Activated CD8-positive, alpha-beta memory T cell treated with anti-CD3 and anti-CD28 coated beads for 1 hour (primary cell): ENCODE results near the gene NXN.
"Not testable (repeated sequence)": the region's sequence is repeated elsewhere in the genome, so short reads cannot be mapped to it uniquely, and the experiment has no call there.

ENCODE experiments used
- DNase-seq, 2 donors: peaks; one replicate each; pipeline ENCODE4 v3.0.0-alpha.2; 2020; ENCODE audit warnings: low read depth in 1 of 2; ENCODE audit errors: extremely low read depth in 1 of 2

The NXN gene

DNA sequence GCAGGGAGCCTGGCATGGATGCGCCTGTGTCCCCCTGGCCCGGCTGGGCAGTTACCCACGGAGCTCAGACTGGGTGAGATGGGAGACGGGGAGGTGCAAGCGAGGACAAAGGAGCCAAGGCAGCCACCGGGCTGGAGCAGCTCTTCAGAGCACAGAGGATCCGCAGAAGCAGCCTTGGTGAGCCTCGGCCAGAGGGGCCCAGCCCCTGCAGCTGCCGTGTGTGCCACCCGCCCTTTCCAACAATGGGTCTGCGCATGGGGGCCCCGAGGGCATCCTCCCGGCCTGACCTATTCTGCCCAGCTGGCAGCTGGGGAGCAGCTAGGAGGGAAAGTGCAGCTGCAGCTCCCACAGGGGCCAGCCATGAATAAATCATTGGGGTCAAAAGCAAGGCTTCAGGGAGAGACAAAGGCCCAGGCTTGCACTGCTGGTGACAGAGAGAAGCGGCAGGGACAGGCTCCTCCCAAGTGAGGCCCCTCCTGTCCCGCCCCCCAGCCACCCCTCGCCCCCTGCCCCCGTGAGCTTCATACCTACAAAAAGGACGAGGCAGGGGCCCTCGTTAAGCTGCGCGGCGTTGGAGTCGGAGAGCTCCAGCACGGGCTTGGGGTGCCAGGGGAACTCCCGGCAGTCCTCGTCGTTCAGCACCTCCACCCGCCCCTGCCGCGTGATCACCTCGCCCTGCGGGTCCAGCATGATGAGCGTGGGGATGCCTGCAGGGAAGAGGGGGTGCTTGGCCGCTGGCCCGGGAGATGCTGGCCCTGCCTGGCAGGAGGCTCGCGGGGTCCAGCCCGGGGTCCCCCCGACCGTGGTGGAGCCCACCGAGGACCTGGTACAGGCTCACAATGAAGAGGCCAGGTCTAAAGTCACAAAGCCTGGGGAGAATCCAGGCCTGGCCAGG, 174.8 kb downstream of the NXN start:
- no peak for DNase-seq

DNA sequence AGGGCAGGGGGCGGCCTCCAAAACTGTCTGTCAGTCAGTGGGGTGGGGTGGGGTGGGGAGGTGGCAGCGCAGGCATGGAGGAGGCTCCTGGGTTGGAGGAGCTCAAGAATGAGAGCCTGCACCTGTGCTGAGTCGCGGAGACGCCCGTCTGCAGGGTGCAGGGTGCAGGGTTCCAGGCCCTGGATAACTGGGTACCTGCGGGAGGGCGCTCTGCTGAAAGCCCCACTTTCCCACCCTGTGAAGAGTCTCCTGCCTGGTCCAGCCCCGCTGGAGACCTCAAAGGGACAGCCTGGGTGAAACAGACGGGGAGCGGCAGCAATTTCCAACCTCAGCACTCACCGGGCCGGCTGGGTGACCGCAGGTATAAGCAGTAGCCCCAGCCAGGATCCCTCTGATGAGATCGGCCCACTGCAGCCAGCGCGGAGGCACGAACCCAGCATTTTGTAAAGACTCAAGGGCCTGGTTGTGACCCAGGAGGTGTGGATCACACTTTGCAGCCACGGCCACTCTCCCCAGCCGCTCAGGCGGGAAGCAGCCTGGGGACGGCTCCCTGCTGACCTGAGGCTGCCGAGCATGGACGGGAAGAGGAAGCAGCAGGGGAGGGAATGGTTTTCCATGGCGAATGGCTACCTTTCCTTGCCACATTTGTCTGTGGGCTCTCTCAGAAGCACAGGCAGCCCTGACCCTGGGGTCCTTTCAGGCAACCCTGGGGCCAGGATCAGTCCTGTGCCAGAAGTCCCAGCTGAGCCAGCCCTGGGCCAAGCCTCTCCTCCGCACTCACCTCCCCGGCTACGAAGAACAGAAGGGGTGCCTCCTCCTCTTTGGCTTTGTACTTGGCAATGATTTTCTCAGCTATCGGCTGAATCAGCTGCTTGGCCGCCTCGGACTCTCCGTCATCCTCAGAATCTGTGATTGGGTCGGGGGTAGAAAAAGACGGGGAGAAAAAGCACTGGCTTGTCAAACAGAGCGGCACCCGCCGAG, 176.4 kb downstream of the NXN start:
- no peak for DNase-seq

DNA sequence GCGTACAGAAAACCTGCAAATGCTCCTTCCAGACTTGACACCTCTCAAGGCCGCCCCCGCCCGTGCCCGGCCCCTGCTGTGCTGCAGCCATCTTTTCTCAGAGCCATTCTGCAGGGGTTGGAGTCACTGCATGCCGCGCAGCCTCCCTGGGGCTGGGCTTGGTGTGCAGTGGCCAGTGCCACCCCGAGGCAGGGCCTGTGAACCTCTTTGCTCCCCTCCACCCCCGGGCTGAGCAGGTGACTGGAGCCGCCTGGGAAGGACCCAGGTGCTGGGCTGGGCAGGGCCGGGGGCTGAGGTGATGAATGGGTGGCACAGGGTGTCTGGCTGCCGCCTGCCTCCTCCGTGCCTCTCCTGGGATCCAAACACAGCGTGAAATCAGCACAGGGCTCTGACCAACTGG, 177.1 kb downstream of the NXN start:
- no peak for DNase-seq

DNA sequence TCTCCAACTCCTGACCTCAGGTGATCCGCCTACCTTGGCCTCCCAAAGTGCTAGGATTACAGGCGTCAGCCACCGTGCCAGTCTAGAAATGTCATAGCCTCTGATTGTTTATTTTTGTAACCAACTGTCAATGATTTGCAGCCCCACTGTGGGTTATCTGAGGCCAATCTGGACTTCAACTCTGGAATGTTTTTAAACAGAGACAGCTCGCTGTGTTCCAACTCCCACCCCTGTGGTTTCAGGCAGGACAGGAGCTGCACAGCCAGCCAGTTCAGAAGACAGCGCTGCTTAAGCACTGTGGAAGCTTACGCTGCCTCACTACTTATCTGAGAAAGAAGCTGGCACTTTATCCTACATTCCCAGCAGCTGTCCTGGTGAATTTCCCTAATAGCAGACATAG, 177.9 kb downstream of the NXN start:
- no peak for DNase-seq

DNA sequence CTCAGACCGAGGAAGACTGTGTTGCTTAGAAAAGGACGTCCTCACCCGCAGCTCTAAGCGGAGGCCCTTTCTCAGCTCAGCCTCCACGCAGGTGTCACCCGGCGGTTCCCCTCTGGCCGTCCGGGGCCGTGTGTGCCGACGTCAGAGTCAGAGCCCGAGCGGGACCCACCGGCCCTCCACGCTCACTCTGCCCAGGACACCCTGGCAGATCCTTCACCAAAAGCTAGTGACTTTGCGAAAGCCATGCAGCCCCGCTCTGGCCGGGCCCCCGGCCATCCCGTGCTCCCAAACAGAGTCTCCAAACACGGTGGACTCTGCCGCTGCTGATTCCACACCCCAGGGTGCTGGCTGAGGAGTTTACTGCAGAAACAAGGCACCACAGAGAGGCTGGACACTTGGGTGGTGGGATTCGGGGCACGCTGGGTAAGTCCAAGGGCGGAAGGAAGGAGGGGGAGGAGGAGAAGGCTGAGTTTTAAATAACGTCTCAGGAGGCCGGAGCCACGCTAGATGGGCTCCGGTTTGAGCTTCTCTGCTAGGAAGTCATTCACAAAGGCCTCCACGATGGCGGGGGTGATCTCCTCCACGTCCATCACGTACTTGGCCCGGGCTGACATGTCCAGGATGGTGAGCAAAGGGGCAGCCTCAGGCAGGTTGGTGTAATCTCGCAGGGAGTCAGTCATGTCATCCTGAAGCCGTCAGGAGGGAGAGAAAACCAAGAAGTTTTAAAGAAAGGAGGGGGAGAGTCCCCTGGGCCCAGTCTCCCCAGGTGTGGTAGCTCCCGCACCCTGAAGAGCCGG, 178.9 kb downstream of the NXN start:
- no peak for DNase-seq

DNA sequence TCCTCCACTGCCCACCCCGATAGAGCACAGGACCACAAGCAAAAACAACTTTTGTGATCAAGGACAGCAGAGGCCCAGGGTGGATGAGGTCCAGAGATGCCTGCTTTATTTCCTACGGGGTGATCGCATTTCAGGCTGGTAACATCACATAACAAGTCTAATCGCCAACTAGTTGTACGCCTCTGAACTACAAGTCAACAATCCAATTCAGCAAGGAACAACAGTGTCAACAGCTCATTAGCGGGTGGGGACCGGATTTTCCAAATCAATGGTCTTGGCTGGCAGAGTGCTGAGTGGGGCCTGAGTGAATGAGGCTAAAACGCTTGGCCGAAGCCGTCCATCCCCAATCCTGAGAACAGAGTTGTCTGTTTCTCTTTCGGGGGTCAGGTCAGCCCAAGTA, 180.3 kb downstream of the NXN start:
- no peak for DNase-seq

DNA sequence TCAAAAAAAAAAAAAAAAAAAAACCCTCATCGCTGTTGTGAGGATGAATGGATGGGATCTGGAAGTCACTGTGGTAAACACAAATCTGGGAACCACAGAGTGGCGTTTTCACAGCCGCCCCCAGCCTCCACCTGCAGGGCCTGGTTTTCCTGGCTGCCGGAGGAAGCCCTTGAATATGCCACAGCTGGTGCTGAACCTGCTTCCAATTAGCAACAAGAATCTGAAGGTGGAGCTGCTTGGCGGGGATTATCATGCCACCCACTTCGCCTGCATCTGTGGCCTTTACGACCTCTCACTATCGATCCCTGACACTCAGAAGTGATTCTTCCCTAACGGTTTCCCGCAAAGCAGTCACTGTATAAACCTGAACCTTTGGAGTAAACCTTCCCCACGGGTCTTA, 181.3 kb downstream of the NXN start:
- DNase-seq = no peak

DNA sequence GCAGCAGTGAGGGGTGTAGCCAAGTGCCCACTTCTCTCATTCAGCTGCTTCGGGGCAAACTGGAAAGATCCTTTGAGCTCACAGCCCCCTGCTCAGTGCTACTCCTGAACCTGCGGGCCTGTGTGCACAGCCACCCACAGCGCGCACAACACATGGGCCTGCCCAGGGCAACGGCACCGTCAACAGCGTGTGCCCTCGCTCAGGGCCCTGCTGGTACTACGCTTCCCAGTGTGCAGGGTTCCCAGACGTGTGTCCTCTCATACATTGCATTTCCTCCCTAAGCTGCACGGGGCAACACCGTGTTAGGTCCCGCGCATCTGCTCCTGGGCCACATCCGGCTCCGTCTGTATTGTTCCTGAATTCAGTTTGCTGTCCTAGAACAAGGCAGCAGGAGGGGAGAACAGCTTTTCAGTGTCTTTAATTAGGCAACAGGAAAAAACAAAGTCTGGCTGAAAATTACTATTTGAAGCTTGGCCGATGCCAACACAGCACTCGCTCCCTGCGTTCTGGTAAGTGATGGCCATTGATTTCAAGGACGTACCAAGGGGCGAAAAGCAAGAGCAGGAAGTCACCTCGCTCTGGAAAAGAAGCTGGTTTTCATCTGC, 182.2 kb downstream of the NXN start:
- no peak for DNase-seq

DNA sequence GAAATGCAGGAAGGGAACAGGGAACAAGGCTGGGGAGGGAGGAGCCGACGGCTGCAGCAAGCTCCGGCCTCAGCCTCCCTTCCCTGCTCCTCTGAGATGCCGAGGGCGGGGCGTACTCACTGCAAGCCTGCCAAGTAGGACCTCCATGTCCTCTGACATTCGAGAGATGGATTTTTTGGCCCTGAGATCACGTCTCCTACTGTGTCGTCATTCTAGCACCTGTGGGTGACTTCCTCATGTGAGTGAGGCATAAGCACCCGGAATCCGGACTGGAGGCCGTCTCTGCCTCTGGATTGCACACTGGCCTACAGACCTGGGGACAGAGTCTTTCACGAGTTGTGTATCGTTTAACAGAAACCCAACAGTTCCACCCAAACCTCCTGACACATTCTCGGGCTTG, 183.0 kb downstream of the NXN start:
- DNase-seq = no peak

DNA sequence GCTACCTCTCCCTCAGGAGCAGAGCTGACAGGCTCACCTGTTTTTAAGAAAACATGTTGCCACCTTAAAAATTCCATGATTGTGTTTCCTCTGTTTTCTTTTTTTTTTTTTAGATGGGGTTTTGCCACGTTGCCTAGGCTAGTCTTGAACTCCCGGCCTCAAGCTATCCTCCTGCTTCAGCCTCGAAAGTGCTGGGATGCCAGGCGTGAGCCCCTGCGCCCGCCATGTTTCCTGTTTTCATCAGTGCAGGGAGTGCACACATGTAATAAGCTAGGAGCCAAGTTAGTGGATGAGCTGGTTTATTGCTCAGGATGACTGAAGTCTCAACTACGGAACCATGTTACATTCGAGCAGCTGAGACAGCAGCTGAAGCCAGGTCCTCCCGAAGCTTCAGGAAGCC, 183.9 kb downstream of the NXN start:
- no peak for DNase-seq

DNA sequence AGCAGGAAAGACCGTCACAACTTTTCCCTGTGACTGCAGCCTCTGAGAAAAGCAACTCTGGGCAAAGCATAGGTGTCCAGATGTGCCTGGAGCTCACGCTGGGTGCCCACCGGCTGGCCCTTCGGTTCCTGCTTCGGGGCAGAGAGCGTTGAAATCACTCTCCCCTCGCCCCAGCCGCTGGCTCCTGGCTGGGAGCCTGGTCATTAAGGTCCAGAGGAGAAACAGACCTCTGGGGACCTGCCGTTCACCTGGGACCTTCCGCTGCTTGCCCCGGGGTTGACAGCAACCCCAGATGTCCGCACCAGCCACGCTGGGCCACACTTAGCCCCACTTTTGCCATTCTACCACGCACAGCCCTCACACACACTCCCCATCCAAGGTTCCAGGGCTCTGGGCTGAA, 184.3 kb downstream of the NXN start:
- DNase-seq = no peak

DNA sequence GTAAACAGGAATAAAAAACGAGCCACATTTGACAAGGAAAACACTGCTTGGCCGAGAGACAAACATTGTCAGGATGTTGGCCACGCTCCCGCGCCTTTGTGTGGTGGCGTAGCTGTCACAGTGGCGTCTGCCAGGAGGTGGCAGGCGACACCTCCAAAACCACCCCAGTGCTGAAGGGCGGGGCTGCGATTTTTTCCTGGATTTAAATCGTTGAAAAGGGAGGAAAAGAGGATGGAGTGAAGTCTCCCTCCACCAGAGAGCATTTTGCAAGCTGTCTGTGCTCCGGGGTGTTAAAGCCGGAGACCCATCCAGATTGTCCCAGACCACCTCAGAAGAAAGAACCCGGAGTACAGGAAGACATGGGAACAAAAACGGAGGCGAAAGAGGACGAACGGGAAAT, 184.7 kb downstream of the NXN start:
- DNase-seq = no peak

DNA sequence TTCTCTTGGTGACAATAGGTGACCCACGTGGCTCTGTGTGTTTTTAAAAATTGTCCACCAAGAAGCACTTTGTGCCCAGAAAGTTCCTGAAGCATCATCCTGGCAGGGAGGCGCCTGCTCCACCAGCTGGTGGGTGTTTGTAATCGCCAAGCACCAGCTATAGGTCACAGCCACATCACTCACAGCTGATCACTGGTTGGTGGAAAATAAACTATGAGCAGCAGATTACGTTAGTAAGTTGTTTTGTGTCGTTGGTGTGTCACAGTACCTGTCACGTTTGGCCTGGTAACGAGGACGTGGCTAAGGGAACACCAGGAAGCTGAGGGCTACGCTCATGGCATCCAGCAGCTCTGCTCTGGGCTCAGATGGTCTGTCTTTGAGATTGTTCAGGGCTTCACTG, 187.3 kb downstream of the NXN start:
- no peak for DNase-seq

DNA sequence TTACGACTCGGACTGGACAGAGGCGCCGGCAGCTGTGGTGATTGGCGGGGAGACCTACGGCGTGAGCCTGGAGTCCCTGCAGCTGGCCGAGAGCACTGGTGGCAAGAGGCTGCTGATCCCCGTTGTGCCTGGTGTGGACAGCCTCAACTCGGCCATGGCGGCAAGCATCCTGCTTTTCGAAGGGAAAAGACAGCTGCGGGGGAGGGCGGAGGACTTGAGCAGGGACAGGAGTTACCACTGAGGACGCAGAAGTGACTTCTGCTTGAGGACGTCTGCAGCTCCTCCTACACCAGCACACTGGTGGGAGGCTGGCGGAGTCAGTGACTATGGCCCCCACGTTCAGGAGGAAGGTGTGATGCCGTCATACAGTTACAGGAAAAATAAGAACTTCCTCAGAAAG, 187.7 kb downstream of the NXN start:
- DNase-seq = no peak

DNA sequence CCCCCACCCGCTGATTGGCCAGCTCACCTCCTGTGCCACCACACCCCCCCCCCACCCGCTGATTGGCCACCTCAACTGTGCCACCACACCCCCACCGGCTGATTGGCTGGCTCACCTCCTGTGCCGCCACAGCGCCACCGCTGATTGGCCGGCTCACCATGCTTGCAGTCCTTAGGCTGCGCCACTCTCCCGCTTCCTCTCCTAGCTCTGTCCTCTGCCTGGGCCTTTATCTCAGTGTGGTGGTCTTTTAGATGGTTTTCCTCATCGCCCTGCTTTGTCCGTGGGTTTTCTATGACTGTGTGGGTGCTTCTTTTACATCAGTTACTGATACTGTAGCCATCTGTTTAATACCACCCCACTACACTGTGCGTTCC, 188.7 kb downstream of the NXN start:
- not testable (repeated sequence) for DNase-seq

DNA sequence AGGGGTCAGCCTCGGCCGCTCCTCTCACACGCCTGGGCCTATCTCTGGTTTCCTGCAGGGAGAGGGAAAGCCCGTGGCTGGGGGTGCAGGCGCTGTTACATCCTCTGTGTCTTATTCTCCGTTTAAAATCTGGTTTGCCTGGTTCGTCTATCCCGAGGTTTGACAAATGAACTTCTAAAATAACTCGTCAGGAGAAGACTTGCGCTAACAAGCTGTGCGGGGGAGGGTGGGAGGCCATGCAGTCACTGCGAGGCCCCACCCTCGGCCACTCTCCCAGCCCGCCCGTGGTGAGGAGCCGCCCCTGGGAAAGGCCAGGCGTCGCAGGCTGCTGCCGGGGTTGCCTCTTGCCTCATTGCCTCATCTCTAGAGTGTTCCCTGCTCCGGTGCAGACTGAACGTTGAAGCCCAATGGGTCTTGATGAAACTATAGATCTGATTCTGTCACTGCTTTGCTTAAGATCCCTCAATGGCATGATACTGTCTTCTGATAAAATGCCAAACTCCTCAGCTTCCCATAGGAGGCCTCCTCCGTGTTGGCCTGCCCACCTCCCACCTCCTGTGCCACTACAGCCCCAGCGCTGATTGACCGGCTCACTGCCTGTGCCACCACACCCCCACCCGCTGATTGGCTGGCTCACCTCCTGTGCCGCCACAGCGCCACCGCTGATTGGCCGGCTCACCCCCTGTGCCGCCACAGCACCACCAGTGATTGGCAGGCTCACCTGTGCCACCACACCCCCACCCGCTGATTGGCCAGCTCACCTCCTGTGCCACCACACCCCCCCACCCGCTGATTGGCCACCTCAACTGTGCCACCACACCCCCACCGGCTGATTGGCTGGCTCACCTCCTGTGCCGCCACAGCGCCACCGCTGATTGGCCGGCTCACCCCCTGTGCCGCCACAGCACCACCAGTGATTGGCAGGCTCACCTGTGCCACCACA, 189.4 kb downstream of the NXN start:
- not testable (repeated sequence) for DNase-seq

DNA sequence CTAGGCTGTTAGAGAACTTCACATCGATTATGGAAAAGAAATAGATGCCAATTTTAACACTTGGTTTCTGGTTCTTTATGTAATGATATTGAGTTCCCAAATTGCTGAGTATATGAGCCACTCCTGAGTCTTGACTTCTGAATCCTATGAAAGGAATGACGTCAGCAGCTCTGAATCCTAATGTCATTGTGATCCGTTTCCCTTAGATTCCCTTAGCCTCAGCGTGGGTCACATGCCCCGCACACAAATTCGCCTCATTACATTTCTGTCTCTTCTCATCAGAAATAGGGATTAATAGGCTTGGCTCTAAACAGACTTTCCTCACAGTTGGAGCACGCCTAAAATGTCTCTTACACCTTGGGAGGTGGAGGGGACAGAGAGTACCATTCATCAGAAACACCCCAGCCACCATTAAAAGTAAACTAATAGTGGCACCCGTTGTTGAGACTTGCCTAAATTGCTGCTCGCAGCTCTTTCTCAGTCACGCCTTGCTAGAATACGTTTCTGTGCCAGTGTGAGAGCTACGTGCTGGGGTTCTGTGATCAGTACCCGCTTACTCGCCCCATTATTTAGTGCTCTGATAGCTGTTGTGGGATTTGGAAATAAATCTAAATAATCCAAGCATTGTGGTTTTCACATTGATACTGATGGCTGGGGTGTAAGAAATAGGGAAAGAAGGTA, 190.3 kb downstream of the NXN start:
- DNase-seq = no peak

DNA sequence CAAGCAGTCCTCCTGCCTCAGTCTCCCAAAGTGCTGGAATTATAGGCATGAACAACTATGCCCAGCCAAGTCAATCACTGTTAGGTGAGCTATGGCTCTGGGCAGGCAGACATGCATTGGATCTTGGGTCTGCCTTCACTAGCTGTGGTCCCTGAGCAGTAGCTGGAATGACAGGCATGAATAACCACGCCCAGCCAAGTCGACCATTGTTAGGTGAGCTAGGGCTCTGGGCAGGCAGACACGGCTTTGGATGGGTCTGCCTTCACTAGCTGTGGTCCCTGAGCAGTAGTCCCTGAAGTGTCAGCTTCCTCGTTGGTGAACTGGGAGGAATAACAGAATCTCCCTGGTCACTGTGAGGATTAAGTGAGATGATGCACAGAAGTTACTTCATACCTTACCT, 191.0 kb downstream of the NXN start:
- DNase-seq = no peak

DNA sequence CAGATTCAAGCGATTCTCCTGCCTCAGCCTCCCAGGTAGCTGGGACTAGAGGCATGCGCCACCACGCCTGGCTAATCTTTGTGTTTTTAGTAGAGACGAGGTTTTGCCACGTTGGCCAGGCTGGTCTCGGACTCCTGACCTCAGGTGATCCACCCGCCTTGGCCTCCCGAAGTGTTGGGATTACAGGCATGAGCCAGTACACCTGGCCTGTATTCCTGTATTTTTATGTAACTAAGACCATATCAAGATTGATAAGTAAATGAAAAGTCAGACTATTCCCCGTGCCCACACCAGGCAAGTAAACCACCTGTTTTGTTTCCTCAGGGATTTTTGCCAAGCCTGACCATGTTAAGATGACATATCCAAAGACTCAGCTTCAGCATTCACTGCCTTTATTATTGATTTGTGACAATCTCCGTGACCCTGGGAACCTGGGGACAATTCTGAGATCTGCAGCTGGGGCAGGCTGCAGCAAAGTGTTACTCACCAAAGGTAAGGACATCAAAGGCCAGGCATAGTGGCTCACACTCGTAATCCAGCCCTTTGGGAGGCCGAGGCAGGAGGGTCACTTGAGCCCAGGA, 191.8 kb downstream of the NXN start:
- DNase-seq = no peak
